ENCODE data around the gene DEUP1.
"Not testable (repeated sequence)": the region's sequence is repeated elsewhere in the genome, so short reads cannot be mapped to it uniquely, and the experiment has no call there.

DEUP1 gene

DNA sequence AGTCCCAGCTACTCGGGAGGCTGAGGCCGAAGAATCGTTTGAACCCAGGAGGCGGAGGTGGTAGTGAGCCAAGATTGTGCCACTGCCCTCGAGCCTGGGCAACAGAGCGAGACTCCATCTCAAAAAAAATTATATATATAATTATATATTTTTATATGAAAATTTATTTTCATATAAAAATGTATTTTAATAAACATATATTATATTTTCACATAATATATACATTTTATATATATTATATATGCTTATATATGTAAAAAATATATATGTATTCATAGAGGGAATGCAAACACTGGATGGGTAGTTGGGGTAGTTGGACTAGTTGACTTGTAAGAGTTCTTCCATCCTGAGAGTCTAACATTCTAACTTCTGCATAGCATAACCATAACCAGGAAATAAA lies 20.3 kb downstream of the DEUP1 start:
- DNase-seq (ENCODE audit: low read depth in 2 of 2) = no peak

DNA sequence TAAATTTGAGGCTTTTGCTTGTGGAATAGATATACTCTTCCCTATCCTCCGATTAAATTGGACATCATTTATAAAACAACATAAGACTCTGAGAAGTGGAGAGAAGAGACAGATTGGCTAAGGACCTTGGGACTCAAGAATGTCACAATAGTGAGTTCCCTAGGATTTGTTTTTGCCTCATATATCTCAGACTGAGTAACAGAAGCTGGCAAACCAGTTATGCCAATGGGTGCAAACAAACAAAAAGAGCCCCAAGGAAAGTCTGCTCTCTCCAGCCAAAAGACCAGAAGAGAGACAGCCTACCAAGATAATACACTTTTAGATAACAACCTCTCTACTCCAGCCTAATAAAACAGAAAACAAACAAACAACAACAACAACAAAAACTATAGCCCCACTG lies 28.9 kb downstream of the DEUP1 start:
- no peak for DNase-seq (ENCODE audit: low read depth in 2 of 2)

DNA sequence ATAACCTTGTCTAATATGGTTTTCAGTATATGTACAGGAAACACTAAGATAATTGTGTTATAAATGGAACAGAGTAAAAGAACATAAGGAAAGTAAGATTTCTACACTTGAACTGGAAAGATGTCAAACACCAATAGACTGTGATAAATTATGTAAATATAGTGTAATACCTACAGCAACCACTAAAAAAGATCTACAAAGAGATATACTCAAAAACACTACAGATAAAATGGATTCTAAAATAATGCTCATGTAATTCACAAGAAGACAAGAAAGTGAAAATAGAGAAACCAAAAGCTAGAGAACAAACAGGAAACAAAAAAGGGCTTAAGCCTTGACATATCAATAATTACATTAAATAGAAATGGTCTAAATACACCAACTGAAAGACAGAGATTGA lies 30.9 kb downstream of the DEUP1 start:
- DNase-seq (ENCODE audit: low read depth in 2 of 2) = no peak

GRCh38 chr11:93368022-93368421 lies 37.5 kb downstream of the DEUP1 start:
- no peak for DNase-seq (ENCODE audit: low read depth in 2 of 2)

GRCh38 chr11:93370260-93370659 lies 39.7 kb downstream of the DEUP1 start:
- DNase-seq (ENCODE audit: low read depth in 2 of 2) = no peak

- DNase-seq (ENCODE audit: low read depth in 2 of 2) = no peak
These were observed 59.2 kb downstream of the DEUP1 start for GRCh38 chr11:93389737-93390136.

- no peak for DNase-seq (ENCODE audit: low read depth in 2 of 2)
These were observed 62.3 kb downstream of the DEUP1 start for GRCh38 chr11:93392867-93393266.

- no peak for DNase-seq (ENCODE audit: low read depth in 2 of 2)
These were observed 62.8 kb downstream of the DEUP1 start for GRCh38 chr11:93393386-93393785.

- no peak for DNase-seq (ENCODE audit: low read depth in 2 of 2)
These were observed 63.9 kb downstream of the DEUP1 start for GRCh38 chr11:93394488-93394887.

- no peak for DNase-seq (ENCODE audit: low read depth in 2 of 2)
These were observed 65.8 kb downstream of the DEUP1 start for GRCh38 chr11:93396316-93396715.

DNA sequence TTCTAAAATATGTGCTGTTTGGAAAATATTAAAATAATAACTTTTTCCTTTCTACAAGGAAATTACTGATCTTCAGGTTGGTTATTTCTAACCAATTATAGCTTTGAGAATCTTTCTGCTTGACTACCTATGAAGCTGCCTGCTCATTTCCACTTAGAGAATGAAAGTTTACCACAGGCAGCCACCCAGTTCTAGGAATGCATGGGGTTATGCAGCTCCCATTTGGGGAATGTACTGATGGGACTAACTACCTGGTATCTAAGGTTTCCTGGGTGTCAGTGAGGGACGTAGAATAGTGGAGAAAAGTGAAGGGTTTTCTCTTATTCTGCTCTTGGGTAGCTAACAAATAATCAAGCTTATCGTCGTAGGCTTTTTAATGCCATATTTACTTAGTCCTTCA lies 73.4 kb downstream of the DEUP1 start:
- no peak for DNase-seq (ENCODE audit: low read depth in 2 of 2)

DNA sequence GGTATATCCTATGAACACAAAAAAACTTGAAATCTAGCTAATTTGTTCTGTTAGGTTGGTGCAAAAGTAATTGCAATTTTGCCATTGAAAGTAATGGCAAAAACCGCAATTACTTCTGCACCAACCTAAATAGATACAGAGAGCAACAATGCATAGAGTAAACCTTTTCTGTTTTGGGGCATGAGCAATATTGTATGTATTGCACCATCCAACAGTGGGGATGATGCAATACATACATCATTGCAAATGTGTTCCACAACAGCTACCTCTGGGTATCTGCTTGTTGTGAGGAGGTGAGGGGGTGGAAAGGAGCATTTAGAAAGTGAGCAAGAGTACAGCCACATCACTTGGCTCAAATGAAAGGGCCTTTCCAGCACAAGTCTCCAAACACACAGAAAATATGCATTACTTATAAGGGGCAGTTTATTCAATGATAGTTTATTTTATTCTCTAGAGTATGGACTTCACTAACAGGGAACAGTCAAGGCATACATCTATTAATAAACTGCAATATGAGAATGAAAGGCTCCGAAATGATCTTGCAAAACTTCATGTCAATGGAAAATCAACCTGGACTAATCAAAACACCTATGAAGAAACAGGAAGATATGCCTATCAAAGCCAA lies 77.3 kb downstream of the DEUP1 start:
- DNase-seq (ENCODE audit: low read depth in 2 of 2) = no peak

- DNase-seq (ENCODE audit: low read depth in 2 of 2) = no peak
These were observed 79.9 kb downstream of the DEUP1 start for GRCh38 chr11:93410441-93410840.

- DNase-seq (ENCODE audit: low read depth in 2 of 2) = no peak
These were observed 81.2 kb downstream of the DEUP1 start for GRCh38 chr11:93411705-93412104.

DNA sequence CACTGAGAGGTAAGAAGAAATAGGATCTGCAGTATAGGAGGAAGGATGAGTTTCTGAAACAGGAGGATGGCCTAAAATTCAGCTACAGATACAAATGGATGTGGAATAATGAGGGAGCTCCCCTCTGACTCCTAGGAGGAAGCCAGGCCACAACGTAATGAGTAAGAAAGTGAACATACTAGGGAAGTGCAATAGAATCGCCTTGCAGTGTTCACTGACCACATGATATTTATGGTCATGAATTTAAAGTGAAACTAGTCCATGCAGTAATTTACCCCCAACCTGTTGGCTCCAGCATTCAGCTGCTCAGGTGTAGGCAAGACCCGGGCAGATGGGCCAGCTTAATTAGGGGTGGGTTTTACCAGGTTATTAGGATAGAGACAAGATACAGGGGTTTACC lies 101.7 kb downstream of the DEUP1 start:
- no peak for DNase-seq (ENCODE audit: low read depth in 2 of 2)

- not testable (repeated sequence) for DNase-seq (ENCODE audit: low read depth in 2 of 2)
These were observed 112.7 kb downstream of the DEUP1 start for GRCh38 chr11:93443232-93443631.

GRCh38 chr11:93444617-93445073 lies 114.1 kb downstream of the DEUP1 start:
- DNase-seq (ENCODE audit: low read depth in 2 of 2) = no peak

DNA sequence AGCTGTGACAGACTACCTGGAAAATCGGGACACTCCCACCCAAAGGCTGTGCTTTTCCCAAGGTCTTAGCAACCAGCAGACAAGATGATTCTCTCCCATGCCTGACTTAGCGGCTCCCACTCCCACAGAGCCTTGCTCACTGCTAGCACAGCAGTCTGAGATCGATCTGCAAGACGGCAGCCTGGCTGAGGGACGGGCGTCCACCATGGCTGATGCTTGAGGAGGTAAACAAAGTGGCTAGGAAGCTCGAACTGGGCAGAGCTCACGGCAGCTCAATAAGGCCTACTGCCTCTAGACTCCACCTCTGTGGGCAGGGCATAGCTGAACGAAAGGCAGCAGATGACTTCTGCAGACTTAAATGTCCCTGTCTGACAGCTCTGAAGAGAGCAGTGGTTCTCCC lies 127.7 kb downstream of the DEUP1 start:
- no peak for DNase-seq (ENCODE audit: low read depth in 2 of 2)

GRCh38 chr11:93463666-93464065 lies 133.1 kb downstream of the DEUP1 start:
- not testable (repeated sequence) for DNase-seq (ENCODE audit: low read depth in 2 of 2)

DNA sequence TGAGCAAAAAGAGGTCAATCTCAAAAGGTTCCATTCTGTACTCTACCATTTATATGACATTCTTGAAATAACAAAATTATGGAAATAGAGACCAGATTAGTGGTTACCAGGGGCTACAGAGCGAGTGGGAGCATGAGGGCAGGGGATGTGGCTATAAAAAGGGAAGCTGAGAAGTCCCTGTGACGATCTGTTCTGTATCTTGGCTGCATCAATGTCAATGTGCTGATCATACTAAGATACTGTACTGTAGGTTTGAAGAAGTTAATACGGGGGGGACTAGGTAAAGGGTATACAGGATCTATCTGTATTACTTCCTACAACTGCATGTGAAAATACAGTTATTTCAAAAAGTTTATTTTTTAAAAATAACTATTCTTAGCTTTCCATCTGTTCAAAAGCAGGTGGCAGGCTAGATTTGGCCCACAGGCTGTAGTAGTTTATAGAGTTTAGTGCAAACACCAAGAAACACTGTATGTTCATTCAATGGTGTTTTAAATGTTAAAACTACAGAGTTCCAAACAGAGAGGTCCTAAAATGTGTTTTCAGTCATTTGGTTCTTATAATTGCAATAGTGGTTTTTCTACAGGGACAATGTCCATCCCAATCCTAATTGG lies 134.5 kb downstream of the DEUP1 start:
- no peak for DNase-seq (ENCODE audit: low read depth in 2 of 2)

DNA sequence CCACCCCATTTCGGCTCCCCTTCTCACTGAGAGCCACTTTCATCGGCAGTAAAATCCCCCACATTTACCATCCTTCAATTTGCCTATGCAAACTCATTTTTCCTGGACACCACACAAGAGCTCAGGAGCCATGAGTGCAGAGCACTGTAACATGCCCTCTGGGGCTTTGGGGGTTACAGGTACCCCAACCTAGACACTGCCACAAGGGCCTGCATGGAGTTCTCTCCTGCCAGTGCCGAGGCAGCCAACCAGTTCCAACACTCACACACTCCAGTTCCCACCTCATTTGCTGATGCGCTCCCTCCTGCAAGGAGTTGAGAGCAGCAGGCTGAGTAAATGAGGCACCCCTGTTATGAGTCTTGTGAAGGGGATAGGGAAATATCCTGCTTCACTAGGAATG lies 136.5 kb downstream of the DEUP1 start:
- DNase-seq (ENCODE audit: low read depth in 2 of 2) = no peak

- no peak for DNase-seq (ENCODE audit: low read depth in 2 of 2)
These were observed 137.7 kb downstream of the DEUP1 start for GRCh38 chr11:93468290-93468689.

GRCh38 chr11:93474123-93474522 lies 143.6 kb downstream of the DEUP1 start:
- no peak for DNase-seq (ENCODE audit: low read depth in 2 of 2)

DNA sequence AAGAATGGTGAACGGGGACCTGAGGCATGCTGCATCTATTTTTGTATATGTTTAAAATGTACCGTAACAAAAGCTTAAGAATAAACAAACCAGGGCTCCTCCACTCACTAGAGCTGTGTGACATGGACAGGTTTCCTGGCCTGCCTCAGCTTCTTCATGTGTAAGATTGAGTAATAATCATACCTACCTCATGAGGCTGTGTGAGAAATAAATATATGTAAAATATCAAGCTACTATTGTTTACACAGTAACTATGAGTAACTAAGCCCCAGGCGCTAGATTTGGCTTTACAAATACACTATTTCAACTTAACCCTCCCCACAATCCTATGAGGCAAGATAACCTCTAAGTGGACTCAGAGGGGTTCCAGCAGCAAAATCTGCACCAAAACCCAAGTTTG lies 146.3 kb downstream of the DEUP1 start:
- DNase-seq (ENCODE audit: low read depth in 2 of 2) = no peak
